Measurements from ENCODE around the gene EHD3.
A peak's percentile ranks its signal among the peaks of the same experiment; 100 is the strongest.

The EHD3 gene

DNA sequence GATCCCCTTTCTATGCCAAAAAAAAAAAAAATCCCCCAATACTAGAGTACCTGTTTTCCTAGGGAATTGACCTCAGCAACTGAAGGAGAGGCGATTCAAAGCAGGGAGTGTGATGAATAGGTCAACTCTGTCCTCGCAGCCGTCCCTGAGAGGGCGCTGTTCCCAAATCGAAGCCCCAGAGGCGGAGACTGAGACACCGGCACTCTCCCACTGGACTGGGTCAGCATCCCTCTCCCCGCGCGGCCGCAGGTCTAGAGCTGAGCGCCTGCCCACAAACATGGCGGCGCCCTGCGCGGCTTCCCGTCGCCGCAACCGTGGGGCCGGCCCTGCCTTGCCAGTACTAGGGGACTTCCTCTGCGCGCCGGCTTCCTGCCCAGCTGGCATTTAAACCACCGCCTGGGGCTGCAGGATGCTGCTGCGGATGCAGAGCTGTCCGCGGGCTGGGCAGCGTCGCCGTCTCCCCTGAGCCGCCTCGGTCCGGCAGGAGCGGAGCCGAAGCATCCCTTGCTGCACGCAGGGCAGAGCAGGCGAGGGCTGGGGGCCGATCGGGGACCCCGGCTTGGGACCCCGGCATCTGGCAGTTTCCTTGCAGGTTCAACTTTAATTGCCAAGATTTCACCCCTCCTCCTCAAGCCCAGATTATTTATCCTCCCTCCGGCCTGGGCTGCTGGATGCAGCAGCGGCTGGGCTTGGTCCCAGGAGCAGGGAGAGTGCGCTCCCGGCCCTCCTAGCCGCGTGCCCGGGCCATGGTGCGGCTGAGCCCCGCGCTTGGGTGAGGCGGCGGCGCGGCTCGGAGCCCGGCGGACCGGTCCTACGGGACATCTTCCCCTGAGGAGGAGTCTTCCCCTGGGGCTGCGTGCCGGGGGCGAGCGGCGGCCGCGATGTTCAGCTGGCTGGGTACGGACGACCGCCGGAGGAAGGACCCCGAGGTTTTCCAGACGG, at the start of gene EHD3:
Gene EHD3 (plus strand): TSS at position 412 of the 942 bp plus-strand sequence. CDS start 470 bp downstream, at position 882.
- peak; percentile 90 for DNase-seq (ENCODE audit: low spot score)

DNA sequence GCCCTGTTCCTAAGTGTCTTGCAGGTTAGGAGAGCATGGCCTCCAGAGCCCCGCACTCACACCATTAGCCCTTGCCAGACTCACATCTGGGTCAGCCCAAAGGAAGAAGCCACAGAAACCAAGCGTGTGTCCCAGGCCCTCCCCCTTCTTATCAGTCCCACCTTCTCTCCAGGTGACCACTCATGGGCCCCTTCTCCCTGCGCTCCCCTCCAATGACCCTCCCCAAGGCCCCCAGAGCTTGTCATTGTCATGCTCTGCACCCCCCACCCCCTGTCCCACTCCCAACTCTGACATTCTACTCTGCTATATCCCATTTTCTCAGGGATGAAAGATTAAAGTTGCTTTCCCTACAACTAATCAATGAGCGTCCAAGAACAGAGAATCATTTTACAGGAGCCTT, 46.8 kb upstream of the EHD3 start:
- no peak for DNase-seq (ENCODE audit: low spot score)

DNA sequence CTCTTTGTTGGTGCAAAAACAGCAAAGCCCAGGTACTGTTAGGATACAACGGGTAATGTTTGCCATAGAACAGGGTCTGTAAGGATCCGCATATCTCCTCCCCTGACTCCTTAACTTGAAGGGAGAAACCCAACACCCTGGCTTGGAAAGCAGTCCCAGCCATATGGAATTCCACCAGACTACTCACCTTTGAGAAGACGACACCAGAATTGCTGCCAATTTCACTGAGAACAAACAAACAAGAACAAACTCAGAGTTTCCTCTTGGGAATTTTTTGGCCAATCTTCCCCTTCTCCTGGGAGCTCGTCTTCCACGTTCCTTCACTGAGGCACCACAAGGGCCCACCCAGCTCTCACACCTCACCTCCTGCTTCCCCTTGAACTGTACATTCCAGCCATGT, 45.8 kb upstream of the EHD3 start:
- no peak for DNase-seq (ENCODE audit: low spot score)

GRCh38 chr2:31189141-31189540, 44.8 kb upstream of the EHD3 start:
- DNase-seq (ENCODE audit: low spot score) = no peak

- no peak for DNase-seq (ENCODE audit: low spot score)
Observed at GRCh38 chr2:31190188-31190587, 43.8 kb upstream of the EHD3 start.

DNA sequence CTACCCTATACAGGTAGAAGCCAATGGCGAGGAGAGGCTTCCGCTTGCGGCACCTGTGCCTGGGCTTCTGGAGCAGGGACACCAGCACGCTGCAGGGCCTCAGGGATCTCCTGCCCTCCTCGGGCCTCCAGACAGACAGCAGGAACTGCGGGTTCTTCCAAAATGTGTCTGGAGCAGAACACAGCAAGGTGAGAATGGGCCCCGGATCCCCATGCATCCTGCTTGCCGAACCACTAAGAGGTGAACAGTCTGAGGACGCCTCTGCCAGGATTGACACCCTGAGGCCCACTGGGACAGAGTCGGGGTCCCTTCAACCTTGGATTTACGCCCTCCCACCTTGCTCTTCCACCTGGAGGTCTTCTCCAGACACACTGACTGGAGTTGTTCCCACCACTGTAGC, 42.0 kb upstream of the EHD3 start:
- no peak for DNase-seq (ENCODE audit: low spot score)

GRCh38 chr2:31192396-31192795, 41.6 kb upstream of the EHD3 start:
- DNase-seq (ENCODE audit: low spot score) = no peak

DNA sequence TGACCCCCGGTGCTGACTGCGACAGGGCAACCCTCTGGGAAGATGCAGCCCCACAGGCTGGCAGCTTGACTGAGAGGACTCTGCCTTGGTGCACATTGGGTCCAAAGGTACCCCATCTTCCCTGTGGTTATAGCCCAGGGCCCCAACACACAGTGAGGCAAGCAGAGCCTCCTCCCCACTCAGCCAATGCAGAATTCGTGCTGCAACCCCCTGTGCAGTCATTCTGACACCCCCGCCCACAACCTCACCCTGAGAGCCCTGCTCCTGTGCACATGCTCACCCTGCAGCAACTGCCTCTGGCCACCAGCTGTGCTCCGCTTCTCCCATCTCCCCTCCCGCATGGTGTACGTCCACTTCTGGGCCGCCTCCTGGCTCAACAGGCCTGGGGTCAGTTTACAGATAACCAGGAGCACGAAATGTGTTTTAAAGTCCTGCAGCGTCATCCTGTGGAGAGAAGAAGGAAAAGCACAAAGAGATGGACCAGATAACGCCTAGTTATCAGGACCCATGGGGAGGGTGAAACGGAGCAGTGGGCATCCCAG, 41.0 kb upstream of the EHD3 start:
- DNase-seq (ENCODE audit: low spot score) = no peak

DNA sequence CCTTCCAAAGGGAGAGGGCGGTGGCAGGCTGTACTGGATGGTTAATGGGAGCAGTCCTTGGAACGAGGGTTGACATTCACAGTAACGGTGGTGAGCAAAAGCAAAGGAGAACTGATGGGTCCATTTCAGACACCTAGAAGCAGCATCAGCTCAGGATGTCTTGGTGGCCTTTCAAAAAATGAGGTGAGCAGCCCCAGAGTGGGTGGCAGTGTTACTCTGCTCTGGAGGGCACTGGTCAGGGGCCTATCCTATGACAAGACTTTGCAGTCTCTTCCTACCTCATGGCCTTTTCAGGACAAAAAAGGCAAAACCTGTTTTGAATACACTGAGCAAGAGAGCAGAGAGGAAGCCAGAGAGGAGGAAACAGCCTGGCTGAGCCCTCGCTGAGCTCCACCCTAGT, 40.1 kb upstream of the EHD3 start:
- no peak for DNase-seq (ENCODE audit: low spot score)

GRCh38 chr2:31196622-31197021, 37.3 kb upstream of the EHD3 start:
- no peak for DNase-seq (ENCODE audit: low spot score)

GRCh38 chr2:31197166-31197565, 36.8 kb upstream of the EHD3 start:
- no peak for DNase-seq (ENCODE audit: low spot score)

DNA sequence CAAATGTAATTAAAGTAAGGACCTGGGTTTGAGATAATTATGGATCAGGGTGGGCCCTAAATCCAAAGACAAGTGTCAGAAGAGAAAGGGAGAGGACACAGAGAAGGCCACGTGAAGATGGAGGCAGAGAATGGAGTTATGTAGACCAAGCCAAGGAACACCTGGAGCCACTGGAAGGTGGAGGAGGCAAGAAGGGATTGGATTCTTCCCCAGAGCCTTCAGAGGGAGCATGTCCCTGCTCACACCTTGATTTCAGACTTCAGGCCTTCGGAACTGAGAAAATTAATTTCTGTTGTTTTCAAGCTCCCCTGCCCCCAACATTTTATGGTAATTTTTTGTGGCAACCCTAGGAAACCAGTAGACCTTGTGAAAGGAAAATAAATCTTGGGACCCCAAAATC, 36.3 kb upstream of the EHD3 start:
- no peak for DNase-seq (ENCODE audit: low spot score)

DNA sequence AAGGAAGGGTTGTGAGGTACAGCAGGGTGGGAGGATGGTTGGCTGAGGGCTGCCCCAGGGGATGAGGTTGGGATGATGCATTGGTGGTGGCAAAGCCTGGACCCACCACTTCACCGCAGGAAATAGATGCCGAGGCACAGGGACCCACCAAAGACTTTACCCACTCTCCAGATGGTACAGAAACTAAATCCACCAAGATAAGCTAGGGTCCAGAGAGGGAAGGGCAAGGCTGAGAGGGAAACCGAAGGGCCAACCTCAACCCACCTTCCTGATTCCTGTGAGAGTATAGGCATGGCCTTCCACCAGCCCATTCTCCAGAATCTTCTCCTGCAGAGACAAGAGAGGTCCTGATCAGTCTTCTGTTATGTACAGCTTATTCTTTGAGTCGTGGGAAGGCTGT, 34.7 kb upstream of the EHD3 start:
- DNase-seq (ENCODE audit: low spot score) = no peak

- DNase-seq (ENCODE audit: low spot score) = no peak
Observed at GRCh38 chr2:31200972-31201371, 33.0 kb upstream of the EHD3 start.

DNA sequence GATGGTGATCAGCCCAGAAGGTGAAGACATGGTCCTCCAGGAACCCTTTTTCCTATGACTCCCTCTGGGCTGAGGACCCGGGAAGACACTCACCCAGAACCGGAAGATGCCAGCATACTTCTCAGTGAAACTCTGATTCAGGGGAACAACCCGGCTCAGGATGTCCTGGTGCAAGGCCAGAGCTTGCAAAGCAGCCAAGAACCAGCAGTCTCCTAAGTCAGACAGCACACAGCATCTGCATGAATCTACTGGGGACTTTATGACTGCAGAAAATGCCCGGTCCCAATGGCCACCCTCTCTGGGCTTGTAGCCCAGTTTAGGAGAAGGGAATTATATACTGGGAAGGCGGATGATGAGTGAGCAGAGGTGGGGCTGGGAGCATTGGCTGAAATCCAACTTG, 31.9 kb upstream of the EHD3 start:
- DNase-seq (ENCODE audit: low spot score) = no peak

DNA sequence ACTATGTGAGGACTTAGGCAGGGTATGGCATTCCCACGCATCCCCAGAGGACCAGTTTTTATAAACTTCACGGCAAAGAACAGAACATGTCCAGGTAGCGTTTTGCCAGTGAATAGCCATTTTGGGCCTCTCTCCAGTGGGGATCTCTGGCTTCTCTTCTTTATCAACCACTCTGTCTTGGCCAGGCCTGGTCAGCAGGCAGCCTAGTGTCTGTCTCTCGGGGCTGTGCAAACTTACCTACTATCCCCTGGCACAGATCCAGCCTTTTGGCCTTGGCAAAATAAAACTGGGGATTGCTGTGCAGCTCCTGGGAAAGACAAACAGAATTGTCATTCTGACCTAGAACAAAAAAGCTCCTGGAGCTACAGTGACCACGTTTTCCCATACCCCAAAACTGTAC, 31.1 kb upstream of the EHD3 start:
- no peak for DNase-seq (ENCODE audit: low spot score)

GRCh38 chr2:31203916-31204315, 30.0 kb upstream of the EHD3 start:
- no peak for DNase-seq (ENCODE audit: low spot score)

DNA sequence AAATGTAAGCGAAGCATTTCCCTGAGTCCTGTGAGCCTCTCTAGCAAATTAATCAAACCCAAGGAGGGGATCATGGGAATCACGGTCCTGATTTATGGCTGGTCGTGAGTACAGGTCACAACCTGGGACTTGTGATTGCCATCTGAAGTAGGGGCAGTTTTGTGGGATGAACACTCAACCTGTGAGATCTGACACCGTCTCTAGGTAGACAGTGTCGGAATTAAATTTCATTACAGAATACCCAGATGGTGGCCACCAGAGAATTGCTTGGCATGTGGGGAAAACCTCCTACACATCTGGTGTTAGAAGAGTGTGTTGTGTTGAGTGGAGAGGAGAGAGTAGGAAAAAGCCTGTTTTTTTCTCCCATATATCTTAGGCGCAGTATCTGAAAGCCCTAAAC, 29.2 kb upstream of the EHD3 start:
- DNase-seq (ENCODE audit: low spot score) = no peak

GRCh38 chr2:31205186-31205585, 28.8 kb upstream of the EHD3 start:
- DNase-seq (ENCODE audit: low spot score) = no peak

- no peak for DNase-seq (ENCODE audit: low spot score)
Observed at GRCh38 chr2:31205613-31206012, 28.3 kb upstream of the EHD3 start.

- no peak for DNase-seq (ENCODE audit: low spot score)
Observed at GRCh38 chr2:31207790-31208189, 26.2 kb upstream of the EHD3 start.

- no peak for DNase-seq (ENCODE audit: low spot score)
Observed at GRCh38 chr2:31208240-31208639, 25.7 kb upstream of the EHD3 start.

DNA sequence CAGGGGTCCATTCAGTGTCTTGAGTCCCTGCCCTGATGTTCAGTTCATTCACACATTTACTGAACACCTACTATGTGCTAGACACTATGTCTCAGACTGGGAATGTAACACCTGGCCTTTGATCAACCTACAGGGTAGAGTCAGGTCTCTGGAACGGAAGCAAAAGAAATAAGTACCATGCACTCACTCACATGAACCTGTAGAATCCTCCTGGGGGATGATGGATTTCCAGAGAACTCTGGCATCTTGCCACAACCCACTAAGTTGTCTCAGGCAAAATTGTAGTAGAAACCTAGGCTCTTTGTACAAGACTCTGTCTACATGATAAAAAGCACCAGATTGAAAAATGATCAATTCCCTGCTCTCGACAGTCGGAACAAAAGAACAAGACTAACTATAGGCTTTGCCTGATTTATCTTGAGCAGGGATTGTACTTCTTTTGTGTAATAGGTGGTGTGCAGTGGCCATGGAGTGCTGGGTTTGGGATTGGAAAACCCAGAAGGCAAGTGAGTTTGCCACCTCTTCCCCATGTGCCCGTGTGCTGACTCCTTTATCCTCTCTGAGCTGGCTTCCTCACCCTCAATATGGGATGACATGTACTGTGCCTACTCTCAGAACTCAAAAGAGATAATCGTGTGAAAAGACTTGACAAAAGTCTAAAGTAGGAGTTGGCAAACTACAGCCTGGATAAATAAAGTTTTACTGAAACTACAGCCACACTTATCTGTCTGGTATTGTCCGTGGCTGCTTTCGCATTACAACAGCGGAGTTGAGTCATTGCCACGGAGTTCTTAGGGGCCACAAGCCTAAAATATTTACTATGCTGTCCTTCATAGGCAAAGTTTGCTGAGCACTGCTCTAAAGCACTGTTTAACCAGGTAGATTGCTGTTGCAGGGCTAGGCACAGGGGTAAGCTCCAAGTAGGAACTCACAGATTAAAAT, 21.0 kb upstream of the EHD3 start:
- no peak for DNase-seq (ENCODE audit: low spot score)

Measured in left forelimb (tissue), 1 donor.